GM21515 (cell line): ENCODE results near the gene SHISA8.
A peak's percentile ranks its signal among the peaks of the same experiment; 100 is the strongest.

ENCODE experiments used
- ATAC-seq: cut with Tn5 transposase; IDR thresholded peaks from one replicate; pipeline ENCODE4 v1.9.1; 2021; ENCODE audit not compliant: unreplicated experiment

Gene SHISA8

DNA sequence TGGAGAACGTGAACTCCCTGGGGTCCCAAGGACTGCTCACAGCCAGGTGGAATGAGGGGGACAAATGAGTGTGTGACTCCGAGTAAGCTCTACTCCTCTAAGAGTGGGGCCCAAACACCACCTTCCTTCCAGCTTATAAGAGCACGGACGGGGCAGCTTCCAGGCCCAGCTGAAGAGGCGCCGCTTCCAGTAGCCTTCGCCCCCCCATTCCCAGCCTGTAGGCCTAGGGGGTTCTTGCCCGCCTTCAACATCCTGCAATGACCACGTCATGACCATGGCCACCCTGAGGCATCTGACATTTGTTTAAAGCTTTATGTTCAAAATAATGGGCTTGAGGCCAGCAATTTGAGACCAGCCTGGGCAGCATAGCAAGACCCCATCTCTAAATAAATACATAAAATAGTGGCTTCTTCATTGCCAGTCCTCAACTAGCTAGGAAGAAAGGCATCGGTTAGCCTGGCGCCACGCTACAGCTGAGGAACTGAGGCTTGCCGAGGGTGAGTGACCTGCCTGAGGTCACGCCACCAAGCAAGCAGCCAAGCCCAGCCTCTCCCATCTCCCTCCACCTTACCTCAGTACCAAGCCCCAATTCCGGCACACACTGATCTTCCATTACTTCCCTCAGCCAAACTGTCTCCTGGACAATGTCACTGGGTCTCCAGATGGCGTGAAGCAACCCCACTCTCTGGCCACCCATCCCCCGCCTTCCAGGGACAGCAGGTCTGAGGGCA is 19.6 kb upstream of the SHISA8 start:
- no peak for ATAC-seq

DNA sequence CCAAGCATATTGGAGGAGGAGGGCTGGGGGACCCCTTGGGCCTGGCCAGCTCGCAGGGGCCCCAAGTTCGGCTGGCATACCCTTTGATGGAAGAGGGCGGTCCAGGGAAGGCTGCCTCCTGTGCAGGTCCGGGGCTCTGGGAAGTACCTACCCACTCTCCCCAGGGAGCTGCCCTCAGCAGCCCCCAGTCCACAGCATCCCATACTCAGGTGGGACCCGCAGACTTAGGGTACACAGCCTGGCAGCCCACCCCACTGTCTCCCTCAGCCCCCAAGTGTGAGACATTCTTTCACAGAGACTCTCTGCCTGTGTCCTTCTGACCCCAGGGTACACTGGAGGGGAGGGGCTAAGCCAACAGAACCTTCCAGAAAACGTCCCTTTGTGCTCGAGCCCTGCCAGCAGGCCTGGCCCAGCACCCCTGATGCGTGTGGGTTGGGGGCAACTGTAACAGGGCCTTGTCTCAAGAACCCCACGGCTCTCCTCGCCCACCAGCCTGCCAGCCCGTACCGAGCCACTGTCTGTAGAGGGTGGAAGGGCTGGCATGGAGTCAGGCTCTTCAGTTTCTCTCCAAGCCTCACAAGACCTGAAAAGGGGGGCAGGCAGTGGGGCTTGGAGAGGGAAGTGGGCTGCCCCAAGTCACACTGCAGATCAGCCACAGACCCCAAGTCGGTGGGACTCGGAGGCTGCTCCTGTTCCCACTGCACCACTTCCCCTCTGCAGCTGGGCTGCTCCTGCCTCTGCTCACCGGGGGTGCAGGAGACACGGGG is 18.7 kb upstream of the SHISA8 start:
- no peak for ATAC-seq

- ATAC-seq: no peak
Measured at GRCh38 chr22:41932353-41932752, 17.5 kb upstream of the SHISA8 start.

DNA sequence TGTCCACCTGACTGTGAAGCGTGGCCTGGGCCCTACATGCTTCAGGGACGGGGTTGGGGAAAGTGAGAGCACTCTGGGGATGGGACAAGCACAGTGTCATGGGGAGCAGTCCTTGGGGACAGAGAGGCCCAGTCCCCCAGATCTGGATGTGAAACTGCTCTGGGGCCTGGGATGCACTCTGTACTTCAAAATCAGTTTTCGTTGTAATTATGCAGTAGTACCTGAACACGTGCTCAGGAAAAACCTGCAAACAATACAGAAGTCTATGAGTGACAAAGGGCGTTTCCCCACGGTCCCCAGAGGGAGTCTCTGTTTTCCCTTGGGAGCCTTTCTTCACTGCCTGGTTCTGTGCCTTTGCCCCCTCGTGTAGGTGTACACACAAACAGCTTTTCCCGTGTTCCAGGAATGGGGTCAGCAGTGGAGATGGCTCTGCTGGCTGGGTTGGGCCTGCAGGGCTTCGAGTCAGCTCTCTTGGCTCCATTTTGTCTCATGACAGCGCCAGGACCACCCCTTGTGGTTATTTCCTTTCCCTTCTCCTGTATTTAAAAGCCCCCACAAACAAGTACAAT is 16.9 kb upstream of the SHISA8 start:
- ATAC-seq: no peak

DNA sequence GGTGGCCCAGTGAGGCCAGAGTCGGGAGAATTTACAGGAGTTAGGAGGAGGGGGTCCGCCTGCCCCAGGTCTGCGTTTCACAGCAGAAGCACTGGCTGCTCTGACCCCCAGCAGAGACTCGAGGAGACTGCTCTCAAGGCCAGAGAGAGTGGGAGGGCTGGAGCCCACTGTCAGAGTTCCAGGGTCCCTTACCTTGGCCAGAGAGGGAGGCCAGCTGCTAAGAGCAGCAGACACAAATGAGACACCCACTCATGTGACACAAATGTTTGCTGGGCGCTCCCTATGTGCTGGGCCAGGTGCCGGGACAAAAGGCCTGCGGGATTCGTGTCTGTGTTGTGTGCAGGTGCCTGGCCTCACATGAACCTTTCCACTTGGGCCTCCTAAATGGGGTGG is 14.5 kb upstream of the SHISA8 start:
- ATAC-seq: no peak

- ATAC-seq: no peak
Measured at GRCh38 chr22:41928593-41929417, 13.9 kb upstream of the SHISA8 start.

GRCh38 chr22:41927813-41928212 is 12.9 kb upstream of the SHISA8 start:
- ATAC-seq: no peak

- peak; percentile 29 for ATAC-seq
Measured at GRCh38 chr22:41925783-41926460, 11.0 kb upstream of the SHISA8 start.

DNA sequence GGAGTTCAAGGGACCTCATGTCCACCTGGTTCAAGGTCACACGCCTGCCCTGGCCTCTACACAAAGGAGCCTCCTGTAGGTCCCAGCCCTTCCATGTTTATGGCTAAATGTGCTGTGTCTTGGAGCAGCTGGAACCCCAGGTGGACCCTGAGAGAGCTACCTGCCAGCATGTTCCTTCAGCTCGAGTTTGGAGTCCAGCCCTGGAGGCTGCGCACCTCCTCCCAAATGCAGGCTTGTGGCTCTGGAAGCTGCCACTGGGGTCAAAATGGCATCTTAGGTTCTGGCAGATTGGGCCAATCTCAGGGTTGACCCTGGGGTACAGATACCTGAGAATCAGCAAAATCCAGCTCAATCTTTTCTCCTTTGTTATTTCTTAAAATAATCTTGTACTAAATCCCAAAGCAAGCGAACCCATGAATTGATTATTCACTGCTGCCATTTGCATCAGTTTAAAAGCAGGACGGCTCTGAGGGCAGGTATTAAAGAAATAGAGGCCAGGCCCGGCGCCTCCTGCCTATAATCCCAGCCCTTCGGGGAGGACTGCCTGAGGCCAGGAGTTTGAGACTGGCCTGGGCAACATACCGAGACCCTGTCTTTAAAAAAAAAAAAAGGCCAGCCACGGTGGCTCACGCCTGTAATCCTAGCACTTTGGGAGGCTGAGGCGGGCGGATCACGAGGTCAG is 8.9 kb upstream of the SHISA8 start:
- ATAC-seq: no peak

DNA sequence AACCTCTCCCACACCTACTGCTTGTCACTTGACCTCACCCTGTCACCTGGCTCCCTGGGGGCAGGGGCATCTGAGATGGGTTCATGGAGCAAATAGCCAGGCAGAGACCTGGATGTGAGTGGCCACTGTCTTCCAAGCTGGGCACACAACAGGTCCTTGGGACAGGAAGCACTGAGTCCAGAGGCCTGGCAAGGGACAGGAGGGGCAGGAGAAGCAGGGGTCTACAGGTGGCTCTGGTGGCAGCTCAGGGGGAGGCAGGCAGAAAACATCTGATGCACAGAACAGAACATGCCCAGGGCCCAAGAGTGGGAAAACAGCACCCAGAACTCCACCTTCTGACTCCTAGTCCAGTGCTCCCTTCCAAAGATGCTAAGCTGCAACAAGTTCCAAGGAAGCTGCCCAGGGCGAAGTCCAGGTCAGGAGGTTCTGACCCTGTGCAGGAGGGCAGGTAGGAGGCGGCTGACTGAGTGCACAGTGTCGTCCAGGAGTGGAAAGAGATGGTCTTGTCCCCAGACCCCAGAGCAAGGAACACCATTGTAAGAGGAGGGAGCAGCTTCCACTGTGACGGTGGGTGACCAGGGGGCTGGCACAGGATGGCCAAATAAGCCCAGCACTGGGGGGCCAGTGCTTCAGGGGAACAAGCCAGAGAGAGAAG is 8.2 kb upstream of the SHISA8 start:
- no peak for ATAC-seq

GRCh38 chr22:41922328-41922727 is 7.5 kb upstream of the SHISA8 start:
- ATAC-seq: no peak

DNA sequence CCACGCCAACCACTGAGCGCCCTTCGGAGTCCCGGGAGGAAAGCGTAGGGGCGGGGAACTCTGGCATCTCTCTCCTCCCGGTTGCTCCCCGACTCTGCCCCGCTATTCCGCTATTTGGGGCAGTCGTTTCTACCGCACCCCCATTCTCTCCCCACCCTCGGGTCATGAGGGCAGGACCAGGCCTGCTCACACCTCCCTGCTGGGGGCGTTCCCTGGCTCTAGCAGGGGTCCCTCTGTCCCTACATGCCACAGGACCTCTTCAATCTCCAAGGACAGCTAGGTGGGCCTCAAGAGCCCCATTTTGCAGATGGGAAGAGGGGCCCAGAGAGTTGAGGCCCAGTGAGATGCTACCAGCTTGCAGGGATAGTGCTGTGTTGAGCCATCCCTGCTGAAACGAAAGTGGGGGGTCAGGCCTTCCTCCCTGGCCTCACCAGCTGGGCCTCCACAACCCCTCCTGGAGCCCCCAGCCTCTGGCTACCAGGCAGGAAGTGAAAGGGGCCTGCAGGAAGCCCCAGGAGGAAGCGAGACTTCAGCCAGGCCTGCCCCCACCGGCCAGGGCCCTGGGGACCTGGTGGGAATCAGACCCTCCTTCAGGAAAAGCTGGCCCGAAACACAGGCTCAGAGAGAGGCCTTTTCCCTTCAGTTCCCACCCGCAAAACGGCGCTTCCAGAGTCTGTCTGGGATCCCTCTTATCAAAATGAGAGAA is 5.5 kb upstream of the SHISA8 start:
- no peak for ATAC-seq

DNA sequence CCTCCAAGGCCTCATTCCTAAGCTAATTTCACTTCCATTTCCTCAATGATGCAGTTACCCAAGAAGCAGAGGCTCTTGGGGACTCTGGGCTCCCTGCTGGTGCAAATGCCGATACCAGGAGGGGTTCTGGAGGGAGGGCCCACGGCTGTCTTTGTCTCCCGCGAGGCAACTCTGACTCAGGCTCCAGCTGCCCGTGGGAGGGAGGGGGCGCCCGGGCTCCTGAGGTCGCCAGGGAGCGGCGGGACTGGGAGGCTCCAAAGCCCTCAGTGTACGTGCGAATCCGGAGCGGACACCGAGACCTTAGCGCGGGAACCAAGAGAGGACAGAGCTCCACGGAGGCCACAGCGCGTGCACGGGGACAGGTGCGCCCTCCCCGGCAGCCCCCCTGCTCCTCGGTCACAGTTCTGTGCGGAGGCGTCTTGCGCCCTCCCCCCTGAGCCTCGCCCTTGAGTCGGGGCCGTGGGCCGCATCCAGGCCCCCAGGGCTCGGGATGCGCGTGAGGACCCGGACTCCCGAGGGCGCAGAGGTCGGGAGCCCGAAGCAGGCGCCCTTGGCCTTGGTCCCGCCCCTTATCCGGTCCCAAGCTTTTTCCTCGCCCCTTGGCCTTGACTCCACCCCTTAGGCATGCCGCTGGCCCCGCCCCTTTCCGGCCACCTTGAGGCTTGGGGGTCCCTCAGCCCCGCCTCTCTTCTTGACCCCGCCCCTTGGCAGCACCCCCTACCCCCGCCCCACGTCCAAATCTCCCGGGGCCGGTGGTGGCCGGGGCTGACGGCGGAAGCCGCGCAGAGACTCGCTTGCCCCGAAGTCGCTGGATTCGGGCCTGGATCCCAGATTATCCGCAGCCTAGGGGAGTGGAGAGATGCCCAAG is 4.7 kb upstream of the SHISA8 start:
- ATAC-seq: no peak

GRCh38 chr22:41917903-41918791 is 3.3 kb upstream of the SHISA8 start:
- no peak for ATAC-seq

- no peak for ATAC-seq
Measured at GRCh38 chr22:41917375-41917902, 2.6 kb upstream of the SHISA8 start.

DNA sequence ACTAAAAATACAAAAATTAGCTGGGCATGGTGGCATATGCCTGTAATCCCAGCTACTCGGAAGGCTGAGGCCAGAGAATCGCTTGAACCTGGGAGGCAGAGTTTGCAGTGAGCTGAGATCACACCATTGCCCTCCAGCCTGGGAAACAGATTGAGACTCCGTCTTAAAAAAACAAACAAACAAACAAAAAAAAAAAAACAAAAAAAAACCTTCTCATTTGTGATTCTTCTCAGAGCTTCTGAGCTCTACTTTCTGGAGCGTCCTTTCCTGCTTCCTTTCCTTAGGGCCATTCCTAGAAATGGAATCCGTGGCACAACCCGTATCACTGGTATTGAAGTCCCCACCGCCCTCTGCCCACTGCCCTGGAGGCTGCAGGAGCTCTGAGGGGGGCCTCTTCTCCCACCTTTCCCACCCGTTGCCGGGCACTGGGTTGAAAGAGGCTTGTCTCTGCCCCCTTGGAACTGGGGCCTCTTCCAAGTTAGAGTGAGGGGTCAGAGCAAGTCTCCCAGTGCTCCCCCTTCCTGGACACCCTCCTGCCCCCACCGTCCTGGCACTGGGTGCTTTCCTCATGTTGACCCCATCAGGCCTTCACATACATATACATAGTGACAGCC is 2.0 kb upstream of the SHISA8 start:
- ATAC-seq: no peak
